GM18858 (cell line): Measurements from ENCODE around the gene SOAT2.
"Not testable (repeated sequence)": the region's sequence is repeated elsewhere in the genome, so short reads cannot be mapped to it uniquely, and the experiment has no call there.

Source experiments
- ATAC-seq: cut with Tn5 transposase; IDR thresholded peaks from one replicate; pipeline ENCODE4 v1.9.1; 2021; ENCODE audit not compliant: unreplicated experiment

SOAT2 gene

DNA sequence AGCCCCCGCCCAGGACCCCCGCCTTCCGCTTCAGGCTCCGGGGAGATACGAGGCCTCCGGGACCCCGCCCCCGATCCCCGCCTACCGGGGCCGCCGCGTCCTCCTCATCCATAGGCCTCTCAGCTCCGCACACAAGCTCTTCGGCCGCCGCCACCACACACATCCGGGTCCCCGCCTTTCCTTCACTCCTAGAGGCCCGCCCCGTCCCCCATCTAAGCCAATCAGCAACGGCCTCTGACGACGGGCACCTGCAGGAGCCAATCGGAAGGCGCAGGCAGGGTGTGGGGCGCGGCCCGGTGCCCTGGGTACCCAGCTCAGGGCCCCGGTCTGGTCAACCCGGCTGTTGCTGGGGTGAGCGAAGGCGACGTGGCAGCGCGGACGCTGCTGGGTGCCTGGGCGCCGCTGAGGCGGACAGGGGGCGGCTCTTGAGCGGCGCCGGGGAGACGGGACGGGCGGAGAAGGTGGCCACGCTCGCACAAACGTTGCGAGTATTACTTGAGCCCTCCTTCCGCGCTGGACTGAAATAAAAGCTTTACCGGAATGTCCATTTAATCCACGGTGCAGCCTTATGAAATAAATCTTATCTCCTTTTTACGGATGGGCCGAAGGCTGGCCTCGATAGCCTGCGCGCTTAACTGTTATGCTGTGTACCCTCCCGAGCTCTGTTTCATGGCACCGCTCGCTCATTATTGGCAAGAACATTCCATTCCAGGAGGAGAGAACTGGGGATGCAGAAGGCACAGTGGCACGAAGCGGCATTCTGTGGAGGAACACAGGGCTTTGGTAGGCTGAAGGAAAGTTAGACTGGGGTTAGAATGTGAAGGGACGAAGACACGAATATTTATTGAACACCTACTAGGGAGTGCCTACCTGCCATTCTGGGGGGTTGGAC is 23.8 kb upstream of the SOAT2 start, which contains the start of gene SPRYD3:
Gene SPRYD3 (minus strand): TSS at position 165 of the 892 bp plus-strand sequence. CDS start 57 bp downstream, at position 108.
- ATAC-seq, result peak; percentile 96

DNA sequence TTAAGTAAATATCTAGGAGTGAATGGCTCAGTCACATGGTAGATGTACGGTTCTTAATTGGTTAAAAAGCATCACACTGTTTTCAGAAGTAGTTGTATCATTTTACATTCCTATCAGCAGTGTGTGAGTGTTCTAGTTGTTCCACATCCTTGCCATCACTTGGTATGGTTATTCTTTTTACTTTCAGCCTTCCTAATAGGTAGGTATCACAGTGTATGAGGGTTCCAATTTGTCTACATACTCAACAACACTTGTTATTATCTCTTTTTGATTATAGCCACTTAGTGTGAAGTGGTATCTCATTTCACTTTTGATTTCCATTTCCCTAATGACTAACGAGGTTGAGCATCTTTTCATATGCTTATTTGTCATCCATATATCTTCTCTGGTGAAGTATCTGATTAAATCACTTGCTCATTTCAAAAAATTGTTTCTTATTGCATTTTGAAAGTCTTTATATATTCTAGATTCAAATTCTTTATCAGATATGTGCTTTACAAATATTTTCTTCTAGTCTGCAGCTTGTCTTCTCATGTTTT is 20.6 kb upstream of the SOAT2 start:
- ATAC-seq, result no peak

DNA sequence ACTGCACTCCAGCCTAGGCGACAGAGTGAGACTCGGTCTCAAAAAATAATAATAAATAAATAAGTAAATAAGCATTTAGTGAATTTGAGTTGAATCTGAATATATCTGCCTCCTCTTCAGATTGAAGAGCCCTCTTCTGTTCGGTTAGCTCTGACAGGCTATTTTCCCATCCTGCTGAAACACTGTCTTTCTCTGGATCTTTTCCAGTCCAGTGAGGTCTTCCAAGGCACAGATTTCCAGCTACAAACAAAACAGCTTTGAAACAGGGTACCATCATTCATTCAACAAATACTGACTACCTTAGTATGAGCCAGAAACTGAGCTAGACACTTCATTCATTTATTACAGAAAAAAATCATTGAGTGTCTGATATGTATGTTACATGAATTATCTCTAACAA is 16.9 kb upstream of the SOAT2 start:
- no peak for ATAC-seq

DNA sequence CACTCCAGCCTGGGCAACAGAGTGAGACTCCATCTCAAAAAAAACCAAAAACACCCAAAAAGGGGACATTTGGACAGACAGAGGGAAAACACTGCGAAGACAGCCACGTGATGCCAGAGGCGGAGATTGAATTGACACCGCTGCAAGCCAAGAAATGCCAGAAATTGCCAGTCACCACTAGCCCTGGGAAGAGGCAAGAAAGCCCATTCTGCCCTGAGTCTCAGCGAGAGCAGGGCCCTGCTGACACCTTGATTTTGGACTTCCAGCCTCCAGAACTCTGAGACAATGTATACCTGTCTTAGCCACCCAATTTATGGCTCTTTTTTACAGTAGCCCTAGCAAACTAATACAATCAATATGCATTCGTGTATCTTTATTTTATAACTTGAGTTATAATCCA is 13.2 kb upstream of the SOAT2 start:
- no peak for ATAC-seq

GRCh38 chr12:53090554-53090953 is 12.7 kb upstream of the SOAT2 start:
- no peak for ATAC-seq

- ATAC-seq, result no peak
Observed at GRCh38 chr12:53091756-53092155, 11.5 kb upstream of the SOAT2 start.

DNA sequence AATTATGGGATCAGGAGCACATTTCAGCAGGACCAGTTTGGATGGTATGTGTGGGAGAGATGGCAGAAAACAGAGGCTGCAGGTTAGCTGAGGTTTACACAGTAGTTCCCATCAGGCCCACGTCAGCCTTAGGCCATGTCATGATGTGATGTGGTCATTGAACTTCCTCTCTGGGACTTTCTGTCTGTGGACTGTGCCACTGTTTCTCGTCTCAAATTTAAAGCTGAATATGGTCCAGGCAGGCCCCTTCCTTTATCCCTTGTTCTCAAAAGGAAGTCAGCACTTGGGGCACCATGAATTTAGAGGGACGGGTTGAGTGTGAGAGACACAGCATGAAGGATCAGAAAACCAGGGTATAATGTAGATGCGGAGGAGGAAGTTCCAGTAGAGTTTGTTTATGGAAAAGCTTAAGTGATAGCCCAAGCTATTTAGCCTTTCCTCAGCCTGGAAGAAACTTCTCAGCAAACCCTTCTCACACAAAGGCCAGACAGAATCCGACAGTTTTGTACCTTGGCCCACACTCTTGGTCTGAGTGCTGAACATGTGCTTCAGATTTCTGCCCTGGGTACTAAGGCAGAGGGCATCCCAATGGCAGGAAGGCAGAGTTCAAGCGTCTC is 9.4 kb upstream of the SOAT2 start:
- no peak for ATAC-seq

DNA sequence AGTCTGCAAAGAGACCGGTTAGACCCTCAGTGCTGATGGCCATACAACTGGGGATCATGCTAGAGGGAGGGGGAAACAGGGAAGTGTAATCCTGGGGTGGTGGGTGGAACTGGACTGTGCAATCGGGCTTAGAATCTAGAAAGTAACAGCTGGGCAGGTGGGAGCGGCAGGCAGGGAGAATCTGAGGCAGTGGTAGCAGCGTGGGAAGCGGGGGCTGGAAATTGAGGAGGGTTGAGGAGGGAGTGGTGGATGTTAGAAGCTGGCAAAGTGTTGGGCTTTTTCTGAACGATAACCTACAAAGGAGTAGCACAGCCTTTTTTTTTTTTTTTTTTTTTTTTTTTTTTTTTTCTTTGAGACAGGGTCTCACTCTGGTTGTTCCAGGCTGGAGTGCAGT is 8.9 kb upstream of the SOAT2 start:
- no peak for ATAC-seq

- not testable (repeated sequence) for ATAC-seq
Observed at GRCh38 chr12:53094796-53095595, 8.3 kb upstream of the SOAT2 start.

- not testable (repeated sequence) for ATAC-seq
Observed at GRCh38 chr12:53095596-53095895, 7.7 kb upstream of the SOAT2 start.

DNA sequence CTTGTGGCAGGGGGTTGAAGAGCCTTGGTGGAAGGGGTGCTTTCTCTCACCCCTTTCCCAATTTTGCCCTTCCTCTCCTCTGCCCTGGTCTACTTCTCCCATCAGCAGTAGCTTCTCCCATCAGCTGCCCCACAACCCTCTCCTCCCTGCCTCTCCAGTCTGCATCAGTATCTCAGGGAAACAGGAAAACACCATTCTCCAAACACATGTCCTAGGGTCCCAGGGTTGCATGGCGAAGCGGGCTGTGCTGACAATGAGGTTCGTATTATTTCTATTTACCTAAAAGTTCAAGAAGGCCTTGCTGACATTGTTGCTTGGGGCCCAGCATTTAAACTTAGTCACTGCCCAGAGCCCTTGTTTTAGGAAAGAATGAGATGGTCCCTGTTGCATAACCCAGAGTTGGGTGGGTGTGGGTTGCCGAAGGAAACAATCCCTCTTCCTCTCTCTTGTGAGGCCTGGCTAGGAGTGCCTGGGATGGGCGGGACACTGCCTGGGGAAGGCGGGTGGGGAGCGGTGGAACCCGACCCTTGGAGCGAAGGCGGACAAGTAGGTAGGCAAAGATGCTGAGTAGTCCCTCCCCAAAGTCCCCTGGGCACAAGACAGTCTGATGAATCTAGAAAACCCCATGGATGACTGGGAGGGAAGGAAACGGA is 7.1 kb upstream of the SOAT2 start:
- ATAC-seq, result no peak

- no peak for ATAC-seq
Observed at GRCh38 chr12:53096759-53097158, 6.5 kb upstream of the SOAT2 start.

DNA sequence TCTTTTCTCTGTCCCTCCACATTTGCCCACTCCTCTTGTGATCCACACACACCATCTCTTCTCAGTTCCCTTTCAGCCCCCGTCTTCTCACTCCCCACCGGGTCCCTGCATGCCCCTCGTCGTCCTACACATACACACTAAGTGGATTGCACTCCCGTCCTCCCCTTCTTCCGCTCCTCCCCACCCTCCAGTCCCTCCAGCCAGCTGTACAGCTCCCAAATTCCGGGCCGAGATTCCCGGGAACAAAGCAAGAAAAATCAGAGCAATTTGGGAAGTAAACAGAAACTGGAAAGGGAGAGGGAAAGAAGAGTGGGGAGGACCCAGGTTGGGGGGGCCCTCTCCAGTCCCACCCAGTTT is 6.1 kb upstream of the SOAT2 start:
- ATAC-seq, result no peak

DNA sequence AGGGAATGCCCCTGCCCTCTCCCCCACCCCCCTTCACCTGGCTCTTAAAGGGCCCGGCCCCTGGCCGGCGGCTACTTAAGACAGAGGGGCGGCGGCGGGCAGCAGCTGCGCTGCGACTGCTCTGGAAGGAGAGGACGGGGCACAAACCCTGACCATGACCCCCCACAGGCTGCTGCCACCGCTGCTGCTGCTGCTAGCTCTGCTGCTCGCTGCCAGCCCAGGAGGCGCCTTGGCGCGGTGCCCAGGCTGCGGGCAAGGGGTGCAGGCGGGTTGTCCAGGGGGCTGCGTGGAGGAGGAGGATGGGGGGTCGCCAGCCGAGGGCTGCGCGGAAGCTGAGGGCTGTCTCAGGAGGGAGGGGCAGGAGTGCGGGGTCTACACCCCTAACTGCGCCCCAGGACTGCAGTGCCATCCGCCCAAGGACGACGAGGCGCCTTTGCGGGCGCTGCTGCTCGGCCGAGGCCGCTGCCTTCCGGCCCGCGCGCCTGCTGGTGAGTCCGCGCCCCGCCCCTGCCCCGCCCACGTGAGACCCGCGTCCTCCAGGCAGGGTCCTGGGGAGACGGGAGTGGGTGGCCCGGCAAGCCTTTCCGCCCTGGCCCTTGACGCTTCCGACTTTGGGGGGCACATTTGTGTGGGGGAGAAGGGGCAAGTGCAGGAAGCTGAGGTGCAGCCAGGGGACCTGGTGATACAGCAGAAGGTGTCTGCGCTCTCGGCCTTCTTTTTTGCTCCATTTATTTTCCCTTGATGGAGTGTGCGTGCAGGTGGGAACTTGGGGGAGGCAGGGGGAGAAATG is 5.5 kb upstream of the SOAT2 start, which contains the start of gene IGFBP6:
Gene IGFBP6 (plus strand): TSS at position 104 of the 790 bp plus-strand sequence. CDS start 51 bp downstream, at position 155.
- no peak for ATAC-seq

DNA sequence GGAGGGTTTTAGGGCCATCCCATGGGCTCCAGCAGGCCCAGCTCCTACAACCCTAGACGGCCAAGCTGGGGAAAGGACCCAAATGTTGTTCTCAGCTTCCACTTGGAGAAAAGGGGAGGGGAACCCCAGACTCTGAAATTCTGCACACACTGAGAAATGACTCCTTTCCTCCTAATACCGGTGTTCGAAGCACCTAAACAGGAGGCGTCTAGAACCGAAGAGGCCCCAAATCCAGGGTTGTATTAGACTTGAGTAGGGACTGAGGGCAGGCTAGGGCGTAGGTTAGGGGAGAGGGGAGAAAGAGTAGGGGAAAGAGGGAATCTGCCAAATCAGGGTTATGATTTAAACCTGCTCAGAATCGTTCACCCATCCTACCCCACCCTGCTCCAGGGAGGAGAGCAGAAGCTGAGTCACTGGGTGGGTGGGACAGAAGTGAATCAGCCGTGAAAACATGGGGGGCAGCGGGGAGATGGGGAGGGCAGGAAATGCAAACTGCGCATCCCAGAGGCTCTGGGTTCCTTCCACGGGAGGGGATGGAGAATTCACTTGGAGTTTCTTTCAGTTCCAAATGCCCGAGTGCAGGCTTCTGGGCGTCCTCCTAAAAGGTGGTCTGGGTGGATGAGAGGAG is 4.8 kb upstream of the SOAT2 start:
- no peak for ATAC-seq

GRCh38 chr12:53099071-53099882 is 4.0 kb upstream of the SOAT2 start:
- no peak for ATAC-seq

DNA sequence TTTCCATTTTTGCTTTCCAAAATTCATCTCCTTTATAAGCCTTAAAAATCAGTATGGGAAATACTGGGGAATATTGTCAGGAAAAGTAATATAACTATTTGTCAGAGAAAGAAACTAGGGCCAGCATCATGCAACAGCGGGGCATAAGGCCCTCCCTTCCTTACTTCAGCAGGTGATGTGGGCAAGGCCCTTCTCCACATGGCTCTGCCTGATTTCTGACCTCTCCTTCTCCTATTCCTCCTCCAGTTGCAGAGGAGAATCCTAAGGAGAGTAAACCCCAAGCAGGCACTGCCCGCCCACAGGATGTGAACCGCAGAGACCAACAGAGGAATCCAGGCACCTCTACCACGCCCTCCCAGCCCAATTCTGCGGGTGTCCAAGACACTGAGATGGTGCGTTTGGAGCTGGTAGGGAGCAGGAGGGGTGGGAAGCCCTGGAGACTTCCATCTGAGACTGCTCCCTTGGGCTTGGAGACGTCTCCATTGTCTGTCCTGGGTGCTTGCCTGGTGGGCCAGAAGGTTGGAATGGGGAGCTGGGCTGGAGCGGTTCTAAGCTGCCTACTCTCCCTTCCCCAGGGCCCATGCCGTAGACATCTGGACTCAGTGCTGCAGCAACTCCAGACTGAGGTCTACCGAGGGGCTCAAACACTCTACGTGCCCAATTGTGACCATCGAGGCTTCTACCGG is 2.7 kb upstream of the SOAT2 start:
- ATAC-seq, result no peak

DNA sequence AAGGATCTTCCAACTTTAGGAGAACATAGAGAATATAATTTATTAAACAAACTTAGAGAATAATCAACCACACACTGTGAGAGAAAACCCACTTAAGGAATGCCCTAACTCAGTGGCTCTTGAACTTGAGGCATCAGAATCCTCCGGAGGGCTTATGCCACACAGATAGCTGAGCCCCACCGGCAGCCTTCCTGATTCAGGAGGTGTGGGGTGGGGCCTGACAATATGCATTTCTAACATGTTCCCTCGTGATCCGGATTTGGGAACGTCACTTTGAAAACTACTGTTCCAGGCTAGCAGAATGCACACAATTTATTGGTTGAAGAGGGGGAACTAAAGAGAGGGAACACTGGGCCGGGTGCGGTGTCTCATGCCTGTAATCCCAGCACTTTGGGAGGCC is 2.0 kb upstream of the SOAT2 start:
- ATAC-seq, result no peak
